Measurements from ENCODE around the gene GPX4. TPM values are rescaled to one million over a fixed set of nuclear protein-coding genes. Genes with fewer than 3 reads are reported as not detected.
A peak's percentile ranks its signal among the peaks of the same experiment; 100 is the strongest.

GPX4 gene
- total and polyA plus RNA-seq, 10 of the 15 experiments (the other 5 are each of a cell fraction or from before 2014, with no cell fraction given), result 33.3 to 749 (median 297) TPM

GRCh38 chr19:1150333-1151036 lies 46.7 kb downstream of the GPX4 start:
- TF ChIP-seq NKRF (conservative IDR thresholded peaks at IDR 0.05) (no peak), NR2C1 (IDR thresholded peaks at IDR 0.05) (no peak), POLR2A (IDR thresholded peaks at IDR 0.05; ENCODE audit: low read depth, low read length) (0 out of 2 replicates have a peak, but pooled peaks have one; percentile 17)
- SMC1A ChIA-PET (ENCODE audit: uncharacterized antibody, unreplicated experiment), result no interaction called here
- FAIRE-seq (no peak), ATAC-seq (no peak), DNase-seq (ENCODE audit: low read depth, low spot score) (no peak)
- H3K36me3 ChIP-seq (ENCODE audit: control insufficient read depth in 2 of 2, insufficient read depth in 2 of 2, low read length in 1 of 2), result peaks cover 4 to 24% of the 10 kb centered on the region in 2 experiments; a peak in 3 of 4 replicates
- H3K4me1 ChIP-seq (ENCODE audit: control insufficient read depth, insufficient read depth, low read length), result no peaks in the 10 kb centered on the region
- H2AFZ ChIP-seq (ENCODE audit: control insufficient read depth, low read depth, low read length), result no peak overlapping the region
- no peak overlapping the region for H3K27ac ChIP-seq (ENCODE audit: control insufficient read depth, insufficient read depth)
- in situ Hi-C loops (cut with MboI) (no loop called here), intact Hi-C loops (cut with micrococcal nuclease; ENCODE audit: unreplicated experiment) (no loop called here)
- CTCF ChIA-PET, result no interaction called here
- POLR2A ChIA-PET, result interaction anchor here (0.7 kb wide), 1 partner anchor 129 kb away, joined by 4 read pairs; the partner anchor contains the start of gene RNU6-2
- no peak overlapping the region for H3K4me2 ChIP-seq (ENCODE audit: control insufficient read depth, insufficient read depth)
- H3K9ac ChIP-seq (ENCODE audit: control insufficient read depth, insufficient read depth, low read length), result no peak overlapping the region
- no peaks in the 10 kb centered on the region for H3K79me2 ChIP-seq (ENCODE audit: control insufficient read depth, insufficient read depth, low read length)
- no peaks in the 10 kb centered on the region for H3K9me3 ChIP-seq (replicated peaks; ENCODE audit: control insufficient read depth, insufficient read depth, low read length)
- H4K20me1 ChIP-seq (ENCODE audit: control insufficient read depth, insufficient read depth), result no peaks in the 10 kb centered on the region; the same call in 1 of the 2 replicates
- no TSS peak for BruUV-seq (replicated peaks)
- H3K4me3 ChIP-seq, result no peak overlapping the region
- WGBS (ENCODE audit: insufficient coverage, insufficient replicate concordance, low lambda C conversion rate, missing lambda C conversion rate), result 91% methylated on average over 33 of the region's 33 CpGs
- H3K27me3 ChIP-seq (replicated peaks in 1 of 2; ENCODE audit: control insufficient read depth in 2 of 2, insufficient read depth in 2 of 2, low read length in 1 of 2), result no peaks in the 10 kb centered on the region
- RAD21 ChIA-PET (ENCODE audit: unreplicated experiment), result no interaction called here
